GM21381 (cell line): ENCODE data around the gene CLDN12.
"Not testable (repeated sequence)": the region's sequence is repeated elsewhere in the genome, so short reads cannot be mapped to it uniquely, and the experiment has no call there.

ENCODE experiments used
- ATAC-seq: cut with Tn5 transposase; IDR thresholded peaks from one replicate; pipeline ENCODE4 v1.9.1; 2021; ENCODE audit warnings: mild to moderate bottlenecking, moderate library complexity; ENCODE audit not compliant: unreplicated experiment

The CLDN12 gene

DNA sequence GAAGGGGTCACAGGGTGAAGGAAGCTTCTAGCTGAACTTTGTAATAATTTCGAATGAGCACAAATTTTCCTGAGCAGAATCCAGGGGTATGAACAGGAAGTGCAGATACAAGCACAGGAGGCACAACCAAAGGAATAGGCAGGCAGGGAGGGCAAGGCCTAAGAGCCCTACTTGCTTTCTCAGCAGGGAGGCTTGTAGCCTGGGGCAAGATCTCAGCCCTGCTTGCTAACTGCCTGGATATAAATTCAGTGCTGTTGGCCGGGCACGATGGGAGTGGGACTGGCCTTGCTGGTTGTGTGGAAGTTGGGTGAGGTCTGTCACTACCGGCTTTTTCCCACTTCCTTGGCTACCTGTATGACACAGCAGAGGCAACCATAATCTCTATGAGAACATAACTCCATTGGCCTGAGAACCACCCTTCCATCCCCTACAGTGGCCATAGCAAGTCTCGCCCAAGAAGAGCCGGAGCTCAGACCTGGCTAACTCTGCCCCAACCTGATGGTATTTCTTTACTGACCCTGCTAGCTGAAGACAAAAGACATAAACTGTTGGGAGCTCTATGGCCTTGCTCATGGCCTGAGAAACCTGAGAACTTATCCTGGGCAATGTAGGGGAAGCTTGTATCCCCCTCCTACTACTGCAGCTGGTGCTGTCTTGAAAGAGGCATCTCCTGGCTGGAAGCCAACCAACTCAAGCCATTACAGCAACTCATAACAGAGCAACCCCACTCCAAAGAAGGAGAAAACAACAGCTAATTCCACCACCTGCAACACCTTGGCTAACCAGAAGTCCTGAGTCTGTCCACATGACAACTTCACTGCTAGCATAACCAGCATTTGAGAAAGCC lies 27.6 kb downstream of the CLDN12 start:
- ATAC-seq, result no peak

DNA sequence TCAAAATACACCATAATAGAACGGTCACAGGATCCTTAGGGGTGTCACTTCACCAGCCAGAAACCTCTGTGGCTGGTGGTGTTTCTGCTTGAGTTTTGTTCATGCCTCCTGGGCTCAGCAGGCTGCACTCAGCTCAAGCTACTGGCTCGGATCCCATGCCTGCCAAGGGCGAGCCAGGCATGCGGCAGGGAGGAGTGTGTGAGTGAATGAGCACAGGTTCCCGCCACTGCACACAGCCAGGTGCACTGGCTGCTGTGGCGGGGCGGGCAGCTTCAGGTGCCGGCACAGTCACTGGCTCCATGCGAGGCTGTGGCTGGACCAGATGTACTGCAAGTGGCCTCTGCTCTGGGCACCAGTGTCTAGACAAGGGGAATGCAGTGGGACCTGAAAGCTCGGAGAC lies 29.5 kb downstream of the CLDN12 start:
- no peak for ATAC-seq

DNA sequence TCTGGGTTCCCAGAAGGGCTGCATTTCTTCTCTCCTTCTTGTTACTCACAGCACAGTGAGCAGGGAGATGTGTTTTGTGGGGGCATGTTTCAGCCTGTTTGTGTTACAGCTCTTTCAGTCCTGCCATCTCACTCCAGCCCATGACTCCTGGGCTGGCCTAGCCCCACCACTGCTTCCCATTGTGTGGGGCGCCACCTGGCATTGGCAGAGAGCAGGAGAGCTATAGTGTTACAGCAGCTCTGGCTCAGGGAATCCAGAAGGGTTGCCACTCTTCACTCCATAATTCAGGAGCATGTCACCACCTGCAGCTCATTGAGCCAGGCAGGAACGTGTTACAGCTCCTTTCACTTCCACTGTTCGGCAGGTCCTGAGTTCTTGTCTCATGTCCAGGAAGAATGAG lies 30.0 kb downstream of the CLDN12 start:
- no peak for ATAC-seq

DNA sequence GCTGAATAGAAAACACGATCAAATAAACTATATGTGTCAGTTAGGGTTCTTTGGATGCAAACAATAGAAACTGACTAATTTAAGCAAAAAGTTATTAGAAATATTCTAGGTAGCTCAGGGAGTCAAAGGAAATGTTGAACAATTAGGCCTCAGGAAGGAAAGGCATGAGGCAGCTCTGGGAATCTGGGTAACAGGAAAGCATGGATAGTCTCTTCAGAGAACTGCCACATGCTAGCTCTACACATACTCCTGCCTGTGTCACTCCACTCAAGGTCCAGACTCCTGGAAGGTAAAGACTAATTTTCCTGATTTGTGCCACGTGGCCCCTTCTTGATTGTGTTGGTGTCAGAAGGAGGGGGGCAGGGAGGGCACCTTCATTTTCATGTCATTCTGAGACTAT lies 42.4 kb downstream of the CLDN12 start:
- no peak for ATAC-seq

DNA sequence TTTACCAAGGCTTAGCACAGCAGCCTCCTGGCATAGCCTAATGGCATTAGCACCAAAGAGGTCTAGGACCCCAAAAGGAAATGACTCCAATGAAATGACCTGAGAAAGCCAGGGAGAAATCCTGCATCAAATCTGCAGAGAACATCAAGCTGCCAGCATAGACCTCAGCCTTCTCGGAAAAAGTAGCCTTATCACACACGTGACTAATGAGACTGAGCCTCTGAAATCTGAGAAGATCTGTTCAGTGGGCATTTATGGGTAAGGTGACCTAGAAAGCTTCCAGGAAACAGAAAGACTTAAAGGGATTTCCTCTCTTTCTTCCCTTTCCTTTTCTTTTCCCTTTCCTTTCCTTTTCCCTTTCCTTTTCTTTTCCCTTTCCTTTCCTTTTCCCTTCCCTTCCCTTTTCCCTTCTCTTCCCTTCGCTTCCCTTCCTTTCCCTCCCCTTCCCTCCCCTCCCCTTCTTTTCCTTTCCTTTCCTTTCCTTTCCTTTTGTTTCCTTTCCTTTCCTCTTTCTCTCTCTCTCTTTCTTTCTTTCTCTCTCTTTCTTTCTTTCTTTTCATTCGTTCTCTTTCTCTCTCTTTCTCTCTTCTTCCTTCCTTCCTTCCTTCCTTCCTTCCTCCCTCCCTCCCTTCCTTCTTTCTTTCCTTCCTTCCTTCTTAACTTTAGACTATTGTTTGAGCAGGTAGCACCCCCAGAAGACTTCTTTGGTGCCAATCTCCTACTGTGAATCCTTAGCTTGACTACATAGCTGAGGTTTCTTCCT lies 43.1 kb downstream of the CLDN12 start:
- ATAC-seq, result no peak

DNA sequence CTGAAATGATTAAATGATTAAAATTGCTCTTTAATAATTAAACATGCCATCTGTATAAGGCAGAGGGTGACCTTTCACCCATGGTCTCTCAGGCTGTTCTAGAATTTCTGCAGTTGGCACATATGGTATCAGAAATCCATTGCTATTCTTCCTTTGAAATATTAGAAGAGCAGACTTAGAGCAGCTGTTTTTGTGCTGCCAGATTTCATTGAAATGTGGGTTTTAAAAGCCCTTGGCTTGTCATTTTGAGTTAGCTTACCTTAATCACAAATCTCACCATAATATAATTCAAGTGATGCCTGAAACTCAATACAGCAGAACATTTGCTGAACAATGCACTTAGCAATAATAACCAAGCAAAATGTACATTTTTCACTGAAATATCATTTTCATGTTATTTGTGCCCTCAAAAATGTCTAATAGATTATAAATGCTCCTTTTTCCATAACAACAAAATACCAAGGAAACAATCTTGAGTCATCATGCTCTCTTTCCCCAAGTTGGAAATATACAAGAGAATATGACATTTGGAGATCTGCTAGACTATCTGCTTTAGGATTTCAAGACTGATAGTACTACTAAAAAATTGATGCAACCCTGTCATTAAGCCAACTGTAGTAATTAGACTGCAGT lies 50.1 kb downstream of the CLDN12 start:
- ATAC-seq, result no peak

DNA sequence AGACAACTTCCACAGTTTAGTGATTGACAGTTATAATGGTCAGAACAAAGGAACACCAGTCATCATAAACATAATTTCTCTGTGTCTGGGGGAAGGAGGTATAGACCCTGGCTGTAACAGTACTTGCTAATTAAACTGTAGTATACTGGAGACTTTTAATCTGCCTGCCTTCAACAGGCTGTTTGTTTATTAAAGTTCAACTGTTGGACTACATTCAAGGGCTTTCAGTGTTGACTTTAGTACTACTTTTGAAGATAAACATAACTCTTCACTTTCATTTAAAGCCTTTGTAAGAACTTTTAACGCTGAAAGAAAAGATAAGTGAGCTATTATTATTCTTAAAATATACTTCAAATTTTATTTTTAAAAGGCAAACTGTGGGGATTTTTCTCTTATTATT lies 50.7 kb downstream of the CLDN12 start:
- no peak for ATAC-seq

DNA sequence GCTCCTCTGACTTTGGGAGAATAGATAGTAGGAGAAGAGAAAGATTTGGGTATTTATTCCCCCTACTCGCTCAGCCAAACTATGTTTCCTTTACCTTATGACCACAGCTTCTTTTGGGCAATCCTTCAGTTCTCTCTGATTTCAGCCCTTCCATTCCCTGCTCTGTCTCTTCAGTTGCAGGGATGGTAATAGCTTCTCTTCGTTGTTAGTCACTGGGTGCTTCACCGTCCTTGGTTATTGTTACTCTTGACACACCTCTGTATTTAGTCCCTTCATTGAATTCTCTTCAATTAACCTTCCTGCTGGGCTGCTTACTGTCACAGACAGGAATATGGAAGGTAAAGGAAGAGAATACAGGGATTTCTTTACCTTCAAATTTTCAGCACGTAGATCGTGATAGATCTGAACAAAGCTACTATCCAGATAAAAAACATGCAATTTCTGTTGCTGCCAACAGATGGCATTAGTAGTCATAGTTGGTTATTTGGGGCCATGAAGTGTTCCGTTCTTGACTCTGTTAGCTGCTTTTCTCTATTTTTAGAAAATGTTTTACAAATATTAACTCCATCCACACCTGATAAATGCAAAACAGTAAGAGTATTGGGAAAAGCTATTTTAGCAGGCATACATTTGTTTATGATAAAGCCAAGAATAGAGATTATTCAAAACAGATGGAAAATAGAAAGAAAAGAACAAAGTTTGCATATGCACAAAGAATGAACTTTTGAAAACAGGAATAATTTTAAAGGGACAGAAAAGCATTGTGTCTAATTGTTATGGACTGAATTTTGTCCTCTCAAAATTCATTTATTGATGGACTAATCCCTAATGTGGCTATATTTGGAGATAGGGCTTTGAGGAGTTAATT lies 52.1 kb downstream of the CLDN12 start:
- peak; percentile 84 for ATAC-seq

DNA sequence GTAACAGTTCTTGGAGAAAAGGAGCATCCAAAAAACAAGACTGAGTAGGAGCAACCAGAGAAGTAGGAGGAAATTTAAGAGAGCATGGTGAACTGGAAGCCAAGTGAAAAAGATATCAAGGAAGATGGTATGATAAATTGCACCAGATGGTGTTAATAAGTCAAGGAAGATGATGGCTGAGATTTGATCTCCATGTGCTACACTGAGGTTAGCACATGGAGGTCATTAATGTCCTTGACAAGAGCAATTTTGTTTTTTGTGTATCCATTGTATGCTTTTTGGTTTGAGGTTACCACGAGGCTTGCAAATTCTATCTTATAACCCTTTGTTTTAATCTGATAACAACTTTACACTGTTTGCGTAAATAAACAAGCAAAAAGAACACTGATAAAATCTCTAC lies 54.8 kb downstream of the CLDN12 start:
- no peak for ATAC-seq

DNA sequence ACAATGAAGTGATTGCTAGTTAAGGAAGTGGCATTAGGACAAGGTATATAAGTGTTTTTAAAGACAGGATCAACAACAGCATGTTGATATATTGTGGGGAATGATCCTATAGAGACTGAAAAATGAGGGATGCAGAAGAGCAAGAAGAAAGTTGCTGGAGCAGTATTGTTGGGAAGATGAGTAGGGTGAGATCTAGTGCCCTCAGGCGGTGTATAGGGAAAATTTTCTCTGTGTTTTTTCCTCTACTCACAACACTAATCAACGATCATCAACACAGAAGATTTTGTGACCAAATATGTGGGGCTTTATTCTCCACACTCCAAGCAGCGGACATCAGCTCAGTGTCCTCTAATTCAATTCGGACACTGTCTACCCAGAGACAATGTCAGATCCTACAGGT lies 56.6 kb downstream of the CLDN12 start:
- ATAC-seq, result no peak

DNA sequence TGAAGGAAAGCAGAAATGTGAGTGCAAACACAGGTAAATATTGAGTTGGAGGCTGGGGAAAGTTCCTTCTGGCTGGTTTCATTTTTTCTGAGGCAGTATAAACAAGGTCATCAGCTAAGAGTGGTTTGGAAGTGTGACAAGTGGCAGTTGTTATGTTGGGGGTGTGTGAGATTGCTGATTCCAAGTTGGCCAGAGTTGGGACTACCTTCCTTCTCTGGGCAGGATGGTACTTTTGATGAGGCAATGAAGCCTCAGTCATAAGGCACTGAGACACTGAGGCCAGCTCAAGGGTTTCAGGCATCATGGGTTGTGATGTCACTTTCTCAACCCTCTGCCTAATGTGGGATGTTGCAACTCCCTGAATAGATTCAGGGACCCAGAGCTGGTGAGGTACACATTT lies 58.0 kb downstream of the CLDN12 start:
- no peak for ATAC-seq

DNA sequence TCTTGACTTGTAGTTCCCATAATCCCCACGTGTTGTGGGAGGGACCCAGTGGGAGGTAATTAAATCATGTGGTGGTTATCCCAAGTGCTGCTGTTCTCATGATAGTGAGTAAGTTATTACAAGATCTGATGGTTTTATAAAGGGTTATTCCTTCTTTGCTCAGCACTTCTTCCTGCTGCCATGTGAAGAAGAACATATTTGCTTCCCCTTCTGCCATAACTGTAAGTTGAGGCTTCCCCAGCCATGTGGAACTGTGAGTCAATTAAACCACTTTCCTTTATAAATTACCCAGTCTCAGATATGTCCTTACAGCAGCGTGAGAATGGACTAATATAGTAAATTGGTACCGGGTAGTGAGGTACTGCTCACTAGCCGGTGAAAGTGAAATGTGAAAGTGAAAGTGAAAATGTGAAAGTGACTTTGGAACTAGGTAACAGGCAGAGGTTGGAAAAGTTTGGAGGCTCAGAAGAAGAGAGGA lies 59.9 kb downstream of the CLDN12 start:
- ATAC-seq, result not testable (repeated sequence)
